NCI-H460 (cell line): ENCODE data around the gene NSMCE1. TPM values are rescaled to one million over a fixed set of nuclear protein-coding genes. Genes with fewer than 3 reads are reported as not detected.
"Not testable (repeated sequence)": the region's sequence is repeated elsewhere in the genome, so short reads cannot be mapped to it uniquely, and the experiment has no call there.

ENCODE experiments used
- DNase-seq: peaks from one replicate; pipeline ENCODE4 v3.0.0-alpha.2; 2016; ENCODE audit warnings: low read depth; ENCODE audit errors: extremely low read depth
- total RNA-seq: library from RNA; depleted of rRNA; stranded (reverse); fragments of >200 nt; shearing (Covaris generic); gene quantifications from 2 replicates; pipeline ENCODE4 v1.2.3, GENCODE V29; 2014

NSMCE1 gene
- total RNA-seq, 1 experiment from 2014 or later, result 84.1 TPM

DNA sequence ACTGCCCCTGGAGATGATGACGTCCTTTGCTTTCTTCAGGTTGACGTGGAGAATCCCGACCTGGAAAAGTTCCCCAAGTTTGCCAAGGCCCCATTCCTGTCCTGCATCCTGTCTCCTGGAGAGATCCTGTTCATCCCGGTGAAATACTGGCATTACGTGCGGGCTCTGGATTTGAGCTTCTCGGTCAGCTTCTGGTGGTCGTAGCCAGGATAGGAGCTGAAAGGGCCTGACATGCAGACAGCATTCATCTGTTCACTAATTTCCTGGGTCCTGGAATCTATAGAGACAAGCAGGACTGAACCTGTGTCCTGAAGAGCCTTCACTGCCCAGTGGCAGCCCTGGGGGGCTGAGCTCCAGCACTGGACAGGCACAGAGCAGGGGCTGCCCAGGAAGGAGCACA is 48.0 kb downstream of the NSMCE1 start:
- no peak for DNase-seq

DNA sequence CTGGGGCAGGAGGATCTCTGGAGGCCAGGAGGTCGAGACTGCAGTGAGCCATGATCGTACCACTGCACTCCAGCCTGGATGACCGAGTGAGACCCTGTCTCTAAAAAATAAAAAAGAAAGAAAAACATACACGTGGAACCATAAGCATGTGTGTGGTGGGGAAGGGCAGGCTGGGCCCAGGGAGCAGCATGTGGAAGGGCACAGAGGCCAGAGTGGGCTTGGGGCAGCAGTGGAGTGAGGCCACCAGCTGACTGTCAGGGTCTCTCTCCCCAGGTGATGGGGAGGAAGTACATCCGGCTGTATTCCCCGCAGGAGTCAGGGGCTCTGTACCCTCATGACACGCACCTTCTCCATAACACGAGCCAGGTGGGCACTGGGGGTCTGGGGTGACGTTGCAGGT is 48.5 kb downstream of the NSMCE1 start:
- DNase-seq, result no peak

DNA sequence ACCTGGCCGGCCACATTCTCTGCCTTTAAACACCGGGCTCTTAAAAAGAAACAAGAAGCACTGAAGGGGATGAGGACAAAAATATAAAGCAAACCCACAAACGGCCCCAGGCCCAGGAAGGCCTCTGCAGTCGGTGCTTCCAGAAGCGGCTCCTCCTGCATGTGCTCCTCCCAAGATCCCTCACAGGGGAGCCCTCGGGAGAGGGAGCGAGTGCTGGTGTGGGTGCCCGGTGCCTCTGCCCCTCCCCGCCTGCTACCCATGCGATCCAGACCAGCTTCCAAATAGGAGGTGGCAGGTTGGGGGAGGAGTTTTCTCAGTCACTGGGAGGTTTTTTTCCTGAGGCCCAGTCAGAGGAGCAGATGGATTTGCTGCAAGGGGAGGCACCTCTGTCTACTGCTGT is 49.4 kb downstream of the NSMCE1 start:
- DNase-seq, result no peak

DNA sequence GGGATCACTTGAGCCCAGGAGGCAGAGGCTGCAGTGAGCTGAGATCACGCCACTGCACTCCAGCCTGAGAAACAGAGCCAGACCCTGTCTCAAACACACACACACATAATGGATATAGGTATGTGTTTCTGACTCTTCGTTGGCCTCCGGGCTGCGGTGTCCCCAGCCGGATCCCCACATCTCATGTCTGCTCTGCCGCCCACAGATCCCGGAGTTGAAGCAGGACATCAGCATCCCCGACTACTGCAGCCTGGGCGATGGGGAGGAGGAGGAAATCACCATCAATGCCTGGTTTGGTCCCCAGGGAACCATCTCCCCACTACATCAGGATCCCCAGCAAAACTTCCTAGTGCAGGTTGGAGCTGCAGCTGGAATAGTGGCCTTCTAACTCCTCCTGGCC is 49.8 kb downstream of the NSMCE1 start:
- no peak for DNase-seq

DNA sequence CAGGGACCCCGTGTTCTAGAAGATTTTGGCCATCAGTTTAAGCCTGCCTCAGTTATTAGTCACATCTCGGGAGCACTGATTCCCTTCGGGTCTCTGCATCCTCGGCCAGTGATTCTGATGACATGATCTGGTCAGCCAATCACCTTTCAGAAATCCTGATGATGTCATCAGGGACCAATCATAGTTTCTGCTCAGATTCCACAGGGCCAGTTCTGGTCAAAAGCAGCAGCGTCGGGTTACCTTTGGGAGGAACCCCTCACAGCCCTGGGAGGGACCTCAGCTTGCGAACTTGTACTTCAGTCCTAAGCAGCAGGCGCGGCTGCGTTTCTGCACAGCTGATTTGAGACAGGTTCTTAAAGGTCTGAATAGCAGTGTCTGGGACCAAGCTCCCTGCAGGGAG is 51.3 kb downstream of the NSMCE1 start:
- no peak for DNase-seq

DNA sequence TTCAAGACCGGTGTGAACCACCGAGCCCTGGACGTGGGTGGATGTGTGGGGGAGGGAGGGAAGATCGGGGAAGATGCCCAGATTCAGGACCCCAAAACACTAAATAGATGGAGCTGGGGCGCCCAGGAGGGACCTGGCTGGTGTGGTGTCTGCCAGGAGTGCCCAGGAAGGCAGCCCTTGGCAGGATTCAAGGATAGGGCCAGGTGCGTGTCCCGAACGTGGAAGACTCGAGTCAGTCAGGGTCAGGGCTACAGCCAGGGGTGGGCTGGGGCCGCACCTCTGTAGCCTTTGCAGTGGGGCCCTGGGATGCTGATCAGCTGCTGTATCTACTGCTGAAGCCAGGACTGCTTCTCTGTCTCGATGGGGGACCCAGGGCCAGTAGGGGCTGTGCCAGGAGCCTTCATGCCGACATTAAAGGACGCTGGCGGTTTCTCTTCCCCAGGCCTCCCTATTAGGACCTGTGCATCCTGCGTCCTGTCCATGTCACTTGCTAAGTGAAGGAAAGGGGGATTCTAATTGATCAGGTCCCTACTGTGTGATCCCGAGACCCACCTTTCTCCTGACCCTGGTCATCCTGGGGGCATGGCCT is 52.2 kb downstream of the NSMCE1 start:
- no peak for DNase-seq

DNA sequence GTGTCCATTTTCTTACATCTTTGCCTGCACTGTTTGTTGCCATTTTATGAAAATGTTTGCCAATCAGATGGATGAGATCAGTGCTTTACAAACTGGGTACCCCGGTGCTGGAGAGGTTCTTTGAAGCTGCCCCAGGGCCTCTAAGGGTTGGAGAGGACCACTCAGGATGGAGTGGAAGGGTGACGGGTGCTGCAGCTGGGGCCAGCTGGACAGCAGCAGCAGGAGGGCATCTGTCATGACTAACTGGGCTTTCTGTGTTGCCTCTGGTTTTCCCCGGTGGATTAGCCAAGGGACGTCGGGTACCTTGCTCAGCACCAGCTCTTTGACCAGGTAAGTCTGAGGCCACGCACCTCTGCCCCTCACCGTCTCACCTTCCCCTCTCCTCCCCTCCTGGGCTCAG is 52.9 kb downstream of the NSMCE1 start:
- no peak for DNase-seq

DNA sequence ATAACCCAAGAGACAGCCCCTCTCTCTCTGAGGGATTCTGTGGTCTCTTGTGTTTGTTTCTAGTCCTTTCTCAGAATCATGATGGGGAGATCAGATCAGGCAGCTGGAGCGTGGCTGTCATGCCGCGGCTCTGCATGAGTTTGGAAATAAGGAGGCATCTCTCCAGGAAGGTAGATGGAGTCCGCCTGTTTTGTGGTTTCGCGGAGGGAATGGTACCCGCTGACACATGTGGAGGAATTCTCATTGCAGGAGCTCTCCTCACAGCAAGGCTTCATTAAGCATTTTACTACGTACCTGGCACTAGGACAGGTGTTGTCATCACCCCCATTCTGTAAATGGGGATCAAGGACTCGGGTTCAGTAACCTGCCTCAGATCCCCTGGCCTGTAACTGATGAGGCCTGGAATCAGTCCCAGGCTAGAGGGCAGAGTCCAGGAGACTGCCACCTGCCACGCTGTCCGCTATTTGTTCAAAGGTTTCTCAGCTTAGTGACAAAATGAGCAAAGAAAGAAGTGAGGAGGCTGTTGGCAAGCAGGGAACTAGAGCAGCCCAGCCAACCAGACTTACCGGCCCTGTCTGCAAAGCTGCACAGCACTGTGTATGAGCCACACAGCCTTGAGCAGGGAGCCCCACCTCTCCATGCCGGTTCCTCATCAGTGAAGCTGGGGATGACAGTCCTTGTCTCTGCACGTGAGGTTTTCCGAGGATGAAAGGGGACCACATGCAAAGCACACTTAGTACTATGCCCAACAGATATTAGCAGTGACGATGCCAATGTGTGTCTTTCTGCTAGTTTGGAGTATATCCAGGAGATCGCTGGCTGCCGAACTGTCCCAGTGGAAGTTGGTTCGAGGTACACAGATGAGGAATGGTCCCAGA is 54.2 kb downstream of the NSMCE1 start:
- no peak for DNase-seq

DNA sequence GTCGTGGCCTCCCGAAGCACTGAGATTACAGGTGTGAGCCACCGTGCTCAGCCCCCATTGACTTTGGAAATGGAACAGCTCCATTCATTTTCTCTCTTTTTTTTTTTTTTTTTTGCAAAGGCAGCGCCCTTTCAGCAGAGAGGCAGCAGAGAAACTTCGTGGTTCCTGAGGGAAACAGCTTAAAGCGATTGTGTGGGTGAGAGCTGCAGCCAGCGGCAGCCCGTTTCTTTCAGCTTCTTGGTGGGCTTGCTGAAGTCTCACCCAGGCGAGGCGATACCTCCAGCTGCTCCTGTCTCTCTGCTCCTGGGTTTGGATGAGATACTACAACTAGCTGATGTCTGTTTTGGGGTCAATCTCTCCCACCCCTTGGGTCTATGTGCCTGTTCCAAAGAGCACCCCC is 57.5 kb downstream of the NSMCE1 start:
- DNase-seq, result no peak

DNA sequence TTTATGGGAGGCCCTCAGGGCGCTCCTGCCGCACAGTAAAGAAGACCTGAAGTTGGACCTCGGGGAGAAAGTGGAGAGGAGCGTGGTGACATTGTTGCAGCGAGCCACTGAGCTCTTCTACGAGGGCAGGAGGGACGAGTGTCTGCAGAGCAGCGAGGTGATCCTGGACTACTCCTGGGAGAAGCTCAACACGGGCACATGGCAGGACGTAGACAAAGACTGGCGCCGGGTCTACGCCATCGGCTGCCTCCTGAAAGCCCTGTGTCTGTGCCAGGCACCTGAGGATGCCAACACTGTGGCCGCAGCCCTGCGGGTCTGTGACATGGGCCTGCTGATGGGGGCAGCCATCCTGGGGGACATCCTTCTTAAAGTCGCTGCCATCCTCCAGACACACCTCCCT is 58.4 kb downstream of the NSMCE1 start:
- no peak for DNase-seq

DNA sequence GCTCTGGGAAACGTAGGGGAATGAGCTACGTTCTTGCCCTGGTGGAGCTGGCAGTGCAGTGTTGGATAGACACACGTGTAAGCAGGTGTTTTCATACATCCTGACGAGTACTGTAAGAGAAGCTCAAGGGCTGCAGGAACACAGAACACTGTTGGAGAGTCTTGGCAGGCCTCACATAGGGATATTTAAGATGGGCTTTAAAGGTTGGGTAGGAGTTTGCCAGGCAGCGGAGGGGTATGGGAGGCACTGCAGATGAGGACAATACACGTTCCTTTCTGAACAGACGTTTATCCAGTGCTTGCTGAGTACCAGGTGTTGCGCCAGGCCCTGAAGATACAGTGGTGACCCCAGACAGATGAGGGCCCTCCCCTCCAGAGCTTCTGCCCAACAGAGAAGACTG is 59.0 kb downstream of the NSMCE1 start:
- DNase-seq, result no peak

DNA sequence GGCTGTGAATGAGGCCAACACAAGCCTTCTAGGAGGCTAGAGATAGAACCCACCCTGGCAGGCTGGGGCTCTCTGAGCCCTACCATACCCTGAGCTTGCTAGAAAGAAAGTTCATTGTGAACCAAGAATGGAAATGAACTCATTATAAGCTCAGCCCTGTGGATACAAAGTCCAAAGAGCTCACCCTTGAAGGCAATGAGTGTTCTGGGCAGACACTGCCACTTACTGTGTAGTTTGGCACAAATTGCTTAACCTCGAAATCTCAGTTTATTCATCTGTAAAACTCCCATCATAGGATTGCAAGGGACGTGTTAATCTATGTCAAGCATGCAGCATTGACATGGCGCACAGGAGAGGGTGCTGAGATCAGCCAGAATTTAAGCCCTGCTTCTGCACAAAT is 59.8 kb downstream of the NSMCE1 start:
- no peak for DNase-seq

DNA sequence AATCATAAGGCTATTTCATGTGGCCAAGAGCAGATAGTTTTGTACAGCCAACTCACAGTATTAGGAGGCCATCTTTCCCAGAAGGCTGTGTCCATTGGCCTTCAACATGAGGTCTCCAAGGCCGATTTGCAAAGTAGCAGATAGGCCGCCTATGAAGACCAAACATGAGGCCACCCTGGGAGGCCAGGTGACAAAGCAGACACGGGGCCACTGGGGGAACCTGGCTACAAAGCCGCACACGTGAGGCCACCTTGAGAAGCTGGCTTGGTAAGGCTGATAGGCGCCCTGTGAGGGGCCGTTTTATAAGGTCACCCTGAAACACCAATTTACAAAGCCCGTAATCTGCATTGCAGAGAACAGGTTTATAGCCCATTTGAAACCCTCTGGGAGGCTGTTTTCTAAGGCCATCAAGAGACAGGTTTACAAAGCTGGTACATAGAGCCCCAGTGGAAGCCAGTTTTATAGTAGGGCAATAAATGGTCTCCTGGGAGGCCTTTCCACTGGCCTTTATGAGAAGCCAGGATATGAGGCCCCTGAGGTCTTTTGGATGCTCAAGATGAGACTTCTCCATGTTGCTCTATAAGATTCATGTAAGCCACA is 60.4 kb downstream of the NSMCE1 start:
- no peak for DNase-seq

DNA sequence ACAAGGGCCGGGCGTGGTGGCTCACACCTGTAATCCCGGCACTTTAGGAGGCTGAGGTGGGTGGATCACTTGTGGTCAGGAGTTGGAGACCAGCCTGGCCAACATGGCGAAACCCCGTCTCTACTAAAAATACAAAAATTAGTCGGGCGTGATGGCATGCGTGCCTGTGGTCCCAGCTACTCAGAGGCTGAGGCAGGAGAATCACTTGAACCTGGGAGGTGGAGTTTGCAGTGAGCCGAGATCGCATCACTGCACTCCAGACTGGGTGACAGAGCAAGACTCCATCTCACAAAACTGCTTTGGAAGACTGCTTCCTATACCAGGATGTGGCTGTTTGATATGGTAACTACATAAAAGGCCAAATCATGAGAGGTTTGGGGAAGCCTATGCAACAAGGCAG is 61.5 kb downstream of the NSMCE1 start:
- DNase-seq, result not testable (repeated sequence)

DNA sequence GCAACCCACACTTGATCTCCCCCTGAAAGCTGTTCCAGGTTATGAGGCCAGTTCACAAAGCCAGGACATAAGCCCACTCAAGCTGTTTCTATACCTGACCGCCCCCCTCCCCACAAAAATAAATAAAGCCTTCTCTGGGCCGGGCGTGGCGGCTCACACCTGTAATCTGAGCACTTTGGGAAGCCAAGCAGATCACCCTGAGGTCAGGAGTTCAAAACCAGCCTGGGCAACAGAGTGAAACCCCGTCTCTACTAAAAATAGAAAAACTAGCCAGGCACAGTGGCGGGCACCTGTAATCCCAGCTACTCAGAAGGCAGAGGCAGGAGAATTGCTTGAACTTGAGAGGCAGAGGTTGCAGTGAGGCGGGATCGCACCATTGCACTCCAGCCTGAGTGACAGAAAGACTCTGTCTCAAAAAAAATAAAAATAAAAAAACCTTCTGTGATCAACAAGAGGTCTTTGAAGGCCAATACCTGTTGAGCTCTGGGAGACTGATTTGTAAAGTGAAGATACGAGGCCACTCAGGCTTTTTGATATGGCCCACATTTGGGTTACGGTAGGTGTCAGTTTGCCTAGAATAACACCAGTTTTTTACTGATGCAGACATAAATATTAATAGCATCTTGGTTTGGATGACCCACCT is 63.0 kb downstream of the NSMCE1 start:
- DNase-seq, result no peak

DNA sequence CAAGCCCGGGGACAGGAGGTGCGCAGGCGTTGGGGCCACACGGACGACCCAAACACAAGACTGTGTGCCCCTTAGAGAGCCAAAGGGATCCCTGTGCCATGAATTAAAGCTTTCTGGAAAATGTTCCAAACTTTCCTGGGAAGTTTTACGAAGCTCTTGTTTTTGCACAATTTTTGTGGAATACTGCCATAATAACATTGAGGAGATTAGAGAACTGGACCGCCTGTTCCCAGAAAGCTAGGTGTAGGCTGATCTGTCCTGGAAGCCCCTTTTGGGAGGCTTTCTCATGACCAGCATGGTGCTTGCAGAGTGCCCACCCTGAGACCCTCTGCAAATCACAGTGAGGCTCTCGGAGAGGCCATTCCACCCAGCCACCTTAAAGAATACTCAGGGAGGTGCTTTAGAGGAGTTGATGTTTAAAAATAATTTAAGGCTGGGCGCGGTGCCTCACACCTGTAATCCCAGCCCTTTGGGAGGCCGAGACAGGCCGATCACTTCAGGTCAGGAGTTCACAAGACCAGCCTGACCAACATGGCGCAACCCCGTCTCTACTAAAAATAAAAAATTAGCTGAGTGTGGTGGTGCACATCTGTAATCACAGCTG is 64.2 kb downstream of the NSMCE1 start:
- DNase-seq, result no peak

DNA sequence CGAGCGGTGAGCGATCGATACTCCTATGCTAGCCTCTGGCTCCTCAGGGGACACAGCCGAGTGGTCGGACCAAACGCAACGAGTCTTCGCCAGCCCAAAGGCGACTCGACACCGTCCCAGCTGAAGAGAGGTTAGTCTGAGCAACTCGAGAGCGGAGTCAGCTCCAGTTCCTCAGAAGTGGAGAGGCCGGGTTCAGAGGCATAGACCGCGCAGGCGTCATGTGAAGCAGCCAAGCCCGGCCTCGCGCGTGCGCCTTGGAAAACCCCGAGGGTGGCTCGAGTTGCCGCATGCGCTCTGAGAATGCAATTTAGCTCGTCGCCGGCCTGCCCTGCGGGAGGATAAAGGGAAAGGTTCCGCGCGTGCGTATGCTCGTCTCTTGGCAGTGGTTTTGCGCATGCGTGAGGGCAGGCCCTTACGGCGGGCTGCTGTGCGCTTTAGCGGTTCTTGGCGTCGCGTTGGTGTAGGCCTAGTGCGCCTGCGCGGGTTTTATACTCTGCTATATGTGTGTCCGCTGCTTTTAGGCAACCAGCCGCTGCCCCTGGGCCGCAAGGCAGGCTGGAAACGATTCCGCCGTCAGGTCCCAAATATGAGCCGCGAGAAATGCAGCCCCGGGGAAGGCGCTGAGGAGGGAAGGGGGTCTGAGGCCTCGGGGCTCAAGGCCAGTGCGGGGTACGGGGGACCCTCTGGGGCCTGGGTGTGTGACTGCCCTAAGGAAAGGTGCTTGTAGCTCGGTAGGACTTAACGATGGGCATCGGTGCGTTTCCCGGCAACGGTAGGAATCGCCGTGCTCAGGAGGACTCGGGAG is 64.9 kb downstream of the NSMCE1 start, which contains the start of gene KDM8:
Gene KDM8 (plus strand): TSS at position 20 of the 805 bp plus-strand sequence. CDS start 6,598 bp downstream, outside the sequence.
- DNase-seq, result peak; percentile 99

DNA sequence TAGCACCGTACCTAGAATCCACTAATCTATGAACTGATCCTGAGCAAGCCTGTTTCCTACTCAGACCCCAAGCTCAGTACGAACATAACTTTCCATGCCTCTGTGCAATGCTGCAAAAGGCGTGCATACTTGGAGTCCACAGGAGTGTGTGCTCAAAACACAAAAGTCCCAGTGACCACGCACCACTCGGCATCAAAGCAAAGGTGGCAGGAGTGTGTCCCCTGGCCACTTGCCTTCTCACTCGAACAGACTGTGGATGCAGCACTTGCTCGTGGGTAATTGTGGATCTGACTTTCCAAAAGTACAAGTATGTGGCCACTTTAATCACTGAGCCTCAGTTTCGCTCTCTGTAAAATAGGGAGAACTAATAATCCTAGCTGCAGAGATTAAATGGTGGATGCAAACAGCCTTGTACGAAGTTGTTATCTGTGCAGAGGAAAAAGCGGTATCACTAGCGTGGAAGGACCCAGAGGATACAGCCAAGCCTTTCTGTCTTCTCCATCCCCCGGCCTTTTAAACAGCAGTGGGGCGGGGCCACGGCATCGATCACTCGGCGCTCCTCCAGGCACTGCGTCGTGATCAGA is 65.6 kb downstream of the NSMCE1 start:
- DNase-seq, result no peak

DNA sequence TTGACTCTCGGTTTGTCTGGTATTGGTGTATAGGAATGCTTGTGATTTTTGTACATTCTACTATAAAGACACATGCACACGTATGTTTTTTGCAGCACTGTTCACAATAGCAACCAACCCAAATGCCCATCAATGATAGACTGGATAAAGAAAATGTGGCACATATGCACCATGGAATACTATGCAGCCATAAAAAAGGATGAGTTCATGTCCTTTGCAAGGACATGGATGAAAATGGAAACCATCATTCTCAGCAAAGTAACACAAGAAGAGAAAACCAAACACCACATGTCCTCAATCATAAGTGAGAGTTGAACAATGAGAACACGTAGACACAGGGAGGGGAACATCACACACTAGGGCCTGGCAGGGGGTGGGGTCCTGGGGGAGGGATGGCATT is 67.7 kb downstream of the NSMCE1 start:
- not testable (repeated sequence) for DNase-seq

DNA sequence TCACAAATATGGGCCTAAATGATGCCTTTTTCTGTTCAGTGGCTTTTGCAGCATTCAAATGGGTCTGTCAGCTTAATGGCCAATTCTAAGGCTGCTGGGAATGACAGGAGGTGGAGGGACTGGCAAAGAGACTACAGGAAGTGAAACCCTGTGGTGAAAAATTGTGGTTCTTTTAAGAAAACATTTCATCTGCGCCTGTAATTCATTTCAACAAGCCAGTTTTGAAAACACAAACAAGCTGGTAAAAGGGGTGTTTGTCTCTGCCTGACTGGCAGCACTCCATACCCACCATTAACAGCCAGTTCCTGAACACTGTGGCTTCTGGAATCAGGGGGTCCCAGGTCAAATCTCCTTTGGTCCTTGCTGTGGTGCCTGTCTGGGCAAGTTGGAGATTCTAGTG is 68.8 kb downstream of the NSMCE1 start:
- DNase-seq, result no peak
